ENCODE measurements around the gene UNC5A.

Gene UNC5A

GRCh38 chr5:176836811-176837706, 26.7 kb downstream of the UNC5A start:
- Mint-ChIP-seq H3K4me3 (peak overlapping the region in 1 of 3 experiments; percentile 1), H3K4me1 (no peaks in the 10 kb centered on the region)
- no peak for TF ChIP-seq CTCF (IDR thresholded peaks at IDR 0.05; ENCODE audit: unreplicated experiment in 3 of 3)

GRCh38 chr5:176837707-176838115, 27.4 kb downstream of the UNC5A start:
- Mint-ChIP-seq H3K4me1 (no peaks in the 10 kb centered on the region), H3K36me3 (ENCODE audit: low read depth) (no peaks in the 10 kb centered on the region), H3K27ac (no peak overlapping the region), H3K27me3 (ENCODE audit: low read depth) (peaks cover 82% of the 10 kb centered on the region), H3K9me3 (no peaks in the 10 kb centered on the region), H3K4me3 (peak overlapping the region in 1 of 3 experiments; percentile 1)
- TF ChIP-seq CTCF (IDR thresholded peaks at IDR 0.05; ENCODE audit: unreplicated experiment in 3 of 3), result no peak

More at GRCh38 chr5:176836811-176837706, 26.7 kb downstream of the UNC5A start:
- Mint-ChIP-seq H3K36me3 (ENCODE audit: low read depth) (no peaks in the 10 kb centered on the region), H3K9me3 (no peaks in the 10 kb centered on the region), H3K27ac (no peak overlapping the region), H3K27me3 (ENCODE audit: low read depth) (peaks cover 85% of the 10 kb centered on the region)

DNA sequence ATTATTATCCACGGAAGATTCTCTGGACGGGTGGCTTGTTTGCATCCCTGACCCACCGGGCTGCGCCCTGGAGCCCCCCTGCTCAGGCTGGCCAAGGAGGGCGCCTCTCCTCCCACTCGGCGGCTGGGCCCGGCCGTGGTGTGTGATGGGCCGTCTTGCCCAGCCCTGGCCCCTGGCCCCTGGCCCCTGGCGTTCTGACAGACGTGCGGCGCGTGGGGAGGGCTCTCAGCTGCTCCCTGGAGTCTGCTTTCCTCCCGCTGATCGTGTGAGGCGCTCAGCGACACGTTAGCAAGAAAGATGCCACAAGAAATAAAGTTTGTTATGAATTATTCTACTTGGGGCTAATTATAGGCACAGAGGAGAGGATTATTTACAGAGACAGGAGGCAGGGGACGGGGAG, 33.3 kb downstream of the UNC5A start:
- Mint-ChIP-seq H3K4me1 (peaks cover 14% of the 10 kb centered on the region), H3K27me3 (ENCODE audit: low read depth) (peaks cover 61% of the 10 kb centered on the region), H3K36me3 (ENCODE audit: low read depth) (no peaks in the 10 kb centered on the region), H3K27ac (peak overlapping the region in 1 of 3 experiments; percentile 49), H3K4me3 (peak overlapping the region in 1 of 3 experiments; percentile 6), H3K9me3 (no peaks in the 10 kb centered on the region)
- no peak for TF ChIP-seq CTCF (IDR thresholded peaks at IDR 0.05; ENCODE audit: unreplicated experiment in 3 of 3)

GRCh38 chr5:176844281-176844680, 33.9 kb downstream of the UNC5A start:
- peaks cover 55% of the 10 kb centered on the region for H3K27me3 Mint-ChIP-seq (ENCODE audit: low read depth)
- no peaks in the 10 kb centered on the region for H3K9me3 Mint-ChIP-seq
- H3K4me3 Mint-ChIP-seq, result no peak overlapping the region
- no peak overlapping the region for H3K27ac Mint-ChIP-seq
- no peaks in the 10 kb centered on the region for H3K36me3 Mint-ChIP-seq (ENCODE audit: low read depth)
- no peak for TF ChIP-seq CTCF (IDR thresholded peaks at IDR 0.05; ENCODE audit: unreplicated experiment in 3 of 3)
- H3K4me1 Mint-ChIP-seq, result peaks cover 14% of the 10 kb centered on the region

DNA sequence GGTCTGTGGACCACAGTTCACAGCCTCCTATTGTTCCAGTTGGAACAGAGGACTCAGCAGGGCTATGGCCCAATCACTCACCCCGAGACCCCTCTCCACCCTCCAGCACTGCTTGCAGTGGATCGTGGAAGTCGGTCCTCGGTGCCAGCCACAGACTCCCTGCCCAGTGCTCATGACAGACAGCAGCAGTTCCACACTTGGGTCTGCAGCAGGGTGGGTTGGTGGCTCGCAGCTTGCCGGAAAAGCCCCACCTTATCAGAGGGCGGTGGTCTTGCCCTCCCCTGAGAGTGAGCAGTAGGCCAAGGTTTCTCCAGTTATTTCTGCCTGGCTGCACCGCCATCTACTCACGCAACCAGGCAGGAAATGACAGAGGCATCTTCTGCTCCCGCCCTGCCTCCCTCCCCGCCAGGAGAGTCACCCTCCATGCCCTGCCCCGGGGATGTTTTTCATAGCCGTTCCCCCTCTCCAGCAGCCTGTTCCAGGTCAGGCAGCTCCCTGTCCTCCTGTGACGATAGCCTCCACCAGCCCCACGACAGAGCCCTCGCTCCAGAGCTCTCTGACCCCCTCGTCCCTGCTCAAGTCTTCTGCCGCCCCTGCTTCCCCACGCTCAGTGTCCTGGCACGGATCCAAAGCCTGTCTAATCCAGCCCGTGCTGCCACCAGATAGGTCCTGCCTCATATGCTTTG, 34.5 kb downstream of the UNC5A start:
- TF ChIP-seq CTCF (IDR thresholded peaks at IDR 0.05; ENCODE audit: unreplicated experiment in 3 of 3), result no peak
- H3K27me3 Mint-ChIP-seq (ENCODE audit: low read depth), result peaks cover 59% of the 10 kb centered on the region
- H3K4me3 Mint-ChIP-seq, result no peak overlapping the region
- H3K36me3 Mint-ChIP-seq (ENCODE audit: low read depth), result no peaks in the 10 kb centered on the region
- H3K4me1 Mint-ChIP-seq, result peaks cover 14% of the 10 kb centered on the region
- no peaks in the 10 kb centered on the region for H3K9me3 Mint-ChIP-seq
- H3K27ac Mint-ChIP-seq, result no peak overlapping the region

Data from nephron (organoid).